Stimulated activated naive CD8-positive, alpha-beta T cell treated with anti-CD3 and anti-CD28 coated beads, Interleukin-15, Interleukin-2, amounts not matched to agents 100 ng/mL and 50 ng/mL, for 24 hours (primary cell): Measurements from ENCODE around the gene NXPE4.
"Not testable (repeated sequence)": the region's sequence is repeated elsewhere in the genome, so short reads cannot be mapped to it uniquely, and the experiment has no call there.

Experiments used
- H3K27ac Mint-ChIP-seq: one replicate; pipeline ENCODE4 v1.8.0; 2021; ENCODE audit warnings: mild to moderate bottlenecking, mixed read lengths
- H3K27me3 Mint-ChIP-seq: one replicate; pipeline ENCODE4 v1.8.0; 2021; ENCODE audit warnings: mixed read lengths
- H3K36me3 Mint-ChIP-seq: one replicate; pipeline ENCODE4 v1.8.0; 2021; ENCODE audit warnings: low read depth, mixed read lengths
- H3K4me1 Mint-ChIP-seq: one replicate; pipeline ENCODE4 v1.8.0; 2021; ENCODE audit warnings: low read depth, mixed read lengths
- H3K4me3 Mint-ChIP-seq: one replicate; pipeline ENCODE4 v1.8.0; 2021; ENCODE audit warnings: mild to moderate bottlenecking, mixed read lengths
- H3K9me3 Mint-ChIP-seq: one replicate; pipeline ENCODE4 v1.8.0; 2021; ENCODE audit warnings: mixed read lengths

The NXPE4 gene

DNA sequence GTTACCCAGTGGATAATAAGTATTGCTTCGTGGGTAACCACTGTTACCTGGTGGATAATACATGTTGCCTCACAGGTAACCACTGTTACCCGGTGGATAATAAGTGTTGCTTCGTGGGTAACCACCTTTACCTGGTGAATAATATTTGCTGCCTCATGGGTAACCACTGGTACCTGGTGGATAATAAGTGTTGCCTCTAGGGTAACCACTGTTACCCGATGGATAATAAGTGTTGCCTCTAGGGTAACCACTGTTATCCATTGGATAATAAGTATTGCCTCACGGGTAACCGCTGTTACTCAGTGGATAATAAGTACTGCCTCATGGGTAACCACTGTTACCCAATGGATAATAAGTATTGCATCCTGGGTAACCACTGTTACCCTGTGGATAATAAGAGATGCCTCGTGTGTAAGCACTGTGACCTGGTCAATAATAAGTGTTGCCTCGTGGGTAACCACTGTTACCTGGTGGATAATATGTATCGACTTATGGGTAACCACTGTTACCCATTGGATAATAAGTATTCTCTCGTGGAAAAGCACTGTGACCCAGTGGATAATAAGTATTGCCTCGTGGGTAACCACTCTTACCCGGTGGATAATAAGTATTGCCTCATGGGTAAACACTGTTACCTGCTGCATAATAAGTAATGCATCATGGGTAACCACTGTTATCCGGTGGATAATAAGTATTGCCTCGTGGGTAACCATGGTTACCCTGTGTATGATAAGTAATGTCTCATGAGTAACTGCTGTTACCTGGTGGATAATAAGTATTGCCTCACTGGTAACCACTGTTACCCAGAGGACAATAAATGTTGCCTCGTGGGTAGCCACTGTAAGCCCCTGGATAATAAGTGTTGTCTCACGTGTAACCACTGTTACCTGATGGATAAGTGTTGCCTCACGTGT lies 20.1 kb upstream of the NXPE4 start:
- no peaks in the 10 kb centered on the region for H3K27me3 Mint-ChIP-seq
- no peaks in the 10 kb centered on the region for H3K4me1 Mint-ChIP-seq
- H3K27ac Mint-ChIP-seq, result no peak overlapping the region
- H3K4me3 Mint-ChIP-seq, result no peak overlapping the region
- no peaks in the 10 kb centered on the region for H3K9me3 Mint-ChIP-seq
- no peaks in the 10 kb centered on the region for H3K36me3 Mint-ChIP-seq

- H3K4me3 Mint-ChIP-seq, result no peak overlapping the region
- no peaks in the 10 kb centered on the region for H3K4me1 Mint-ChIP-seq
- no peaks in the 10 kb centered on the region for H3K9me3 Mint-ChIP-seq
- H3K27me3 Mint-ChIP-seq, result no peaks in the 10 kb centered on the region
- H3K36me3 Mint-ChIP-seq, result no peaks in the 10 kb centered on the region
- H3K27ac Mint-ChIP-seq, result no peak overlapping the region
Measured at GRCh38 chr11:114614127-114614720, 18.6 kb upstream of the NXPE4 start.

- not testable (repeated sequence) for H3K36me3 Mint-ChIP-seq, H3K9me3 Mint-ChIP-seq, H3K4me3 Mint-ChIP-seq, H3K27me3 Mint-ChIP-seq, H3K27ac Mint-ChIP-seq, H3K4me1 Mint-ChIP-seq
Measured at GRCh38 chr11:114613094-114613493, 17.5 kb upstream of the NXPE4 start.

GRCh38 chr11:114612686-114613085 lies 17.1 kb upstream of the NXPE4 start:
- H3K4me1 Mint-ChIP-seq, result no peaks in the 10 kb centered on the region
- no peaks in the 10 kb centered on the region for H3K9me3 Mint-ChIP-seq
- H3K27ac Mint-ChIP-seq, result no peak overlapping the region
- no peaks in the 10 kb centered on the region for H3K27me3 Mint-ChIP-seq
- H3K36me3 Mint-ChIP-seq, result no peaks in the 10 kb centered on the region
- H3K4me3 Mint-ChIP-seq, result no peak overlapping the region

GRCh38 chr11:114612199-114612598 lies 16.6 kb upstream of the NXPE4 start:
- not testable (repeated sequence) for H3K4me3 Mint-ChIP-seq, H3K9me3 Mint-ChIP-seq, H3K27ac Mint-ChIP-seq, H3K27me3 Mint-ChIP-seq, H3K4me1 Mint-ChIP-seq, H3K36me3 Mint-ChIP-seq

DNA sequence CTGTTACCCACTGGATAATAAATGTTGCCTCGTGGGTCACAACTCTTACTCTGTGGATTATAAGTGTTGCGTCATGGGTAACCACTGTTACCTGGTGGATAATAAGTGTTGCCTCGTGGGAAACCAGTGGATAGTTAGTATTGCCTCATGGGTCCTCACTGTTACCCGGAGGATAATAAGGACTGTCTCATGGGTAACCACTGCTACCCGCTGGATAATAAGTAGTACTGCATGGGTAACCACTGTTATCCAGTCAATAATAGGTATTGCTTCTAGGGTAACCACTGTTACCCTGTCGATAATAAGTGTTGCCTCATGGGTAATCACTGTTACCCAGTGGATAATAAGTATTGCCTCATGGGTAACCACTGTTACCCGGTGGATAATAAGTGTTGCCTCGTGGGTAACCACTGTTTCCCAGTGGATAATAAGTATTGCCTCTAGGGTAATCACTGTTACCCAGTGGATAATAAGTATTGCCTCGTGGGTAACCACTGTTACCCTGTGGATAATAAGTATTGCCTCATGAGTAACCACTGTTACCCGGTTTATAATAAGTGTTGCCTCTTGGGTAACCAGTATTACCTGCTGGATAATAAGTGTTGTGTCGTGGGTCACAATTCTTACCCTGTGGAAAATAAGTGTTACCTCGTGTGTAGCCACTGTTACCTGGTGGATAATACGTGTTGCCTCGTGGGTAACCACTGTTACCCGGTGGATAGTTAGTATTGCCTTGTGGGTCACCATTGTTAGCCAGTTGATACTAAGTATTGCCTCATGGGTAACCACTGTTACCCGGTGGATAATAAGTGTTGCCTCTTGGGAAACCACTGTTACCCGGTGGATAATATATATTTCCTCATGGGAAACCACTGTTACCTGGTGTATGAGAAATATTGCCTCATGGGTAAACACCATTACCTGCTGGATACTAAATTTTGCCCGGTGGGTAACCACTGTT lies 15.7 kb upstream of the NXPE4 start:
- Mint-ChIP-seq H3K27ac (no peak overlapping the region), H3K36me3 (no peaks in the 10 kb centered on the region), H3K9me3 (no peaks in the 10 kb centered on the region), H3K27me3 (no peaks in the 10 kb centered on the region), H3K4me1 (no peaks in the 10 kb centered on the region), H3K4me3 (no peak overlapping the region)

DNA sequence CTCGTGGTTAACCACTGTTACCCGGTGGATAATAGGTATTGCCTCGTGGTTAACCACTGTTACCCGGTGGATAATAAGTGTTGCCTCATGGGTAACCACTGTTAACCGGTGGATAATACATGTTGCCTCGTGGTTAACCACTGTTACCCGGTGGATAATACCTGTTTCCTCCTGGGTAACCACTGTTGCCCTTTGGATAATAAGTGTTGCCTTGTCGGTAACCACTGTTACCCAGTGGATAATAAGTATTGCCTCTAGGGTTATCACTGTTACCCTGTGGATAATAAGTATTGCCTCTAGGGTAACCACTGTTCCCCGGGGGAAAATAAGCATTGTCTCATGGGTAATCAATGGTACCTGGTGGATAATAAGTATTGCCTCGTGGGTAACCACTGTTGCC lies 15.0 kb upstream of the NXPE4 start:
- Mint-ChIP-seq H3K36me3 (no peaks in the 10 kb centered on the region), H3K9me3 (no peaks in the 10 kb centered on the region), H3K4me3 (no peak overlapping the region), H3K27me3 (no peaks in the 10 kb centered on the region), H3K27ac (no peak overlapping the region), H3K4me1 (no peaks in the 10 kb centered on the region)

- Mint-ChIP-seq H3K4me1 (no peaks in the 10 kb centered on the region), H3K9me3 (no peaks in the 10 kb centered on the region), H3K4me3 (no peak overlapping the region), H3K27me3 (no peaks in the 10 kb centered on the region), H3K36me3 (no peaks in the 10 kb centered on the region), H3K27ac (no peak overlapping the region)
Measured at GRCh38 chr11:114609429-114609828, 13.8 kb upstream of the NXPE4 start.

GRCh38 chr11:114608605-114609004 lies 13.0 kb upstream of the NXPE4 start:
- not testable (repeated sequence) for H3K4me3 Mint-ChIP-seq, H3K4me1 Mint-ChIP-seq, H3K9me3 Mint-ChIP-seq, H3K27ac Mint-ChIP-seq, H3K27me3 Mint-ChIP-seq, H3K36me3 Mint-ChIP-seq

DNA sequence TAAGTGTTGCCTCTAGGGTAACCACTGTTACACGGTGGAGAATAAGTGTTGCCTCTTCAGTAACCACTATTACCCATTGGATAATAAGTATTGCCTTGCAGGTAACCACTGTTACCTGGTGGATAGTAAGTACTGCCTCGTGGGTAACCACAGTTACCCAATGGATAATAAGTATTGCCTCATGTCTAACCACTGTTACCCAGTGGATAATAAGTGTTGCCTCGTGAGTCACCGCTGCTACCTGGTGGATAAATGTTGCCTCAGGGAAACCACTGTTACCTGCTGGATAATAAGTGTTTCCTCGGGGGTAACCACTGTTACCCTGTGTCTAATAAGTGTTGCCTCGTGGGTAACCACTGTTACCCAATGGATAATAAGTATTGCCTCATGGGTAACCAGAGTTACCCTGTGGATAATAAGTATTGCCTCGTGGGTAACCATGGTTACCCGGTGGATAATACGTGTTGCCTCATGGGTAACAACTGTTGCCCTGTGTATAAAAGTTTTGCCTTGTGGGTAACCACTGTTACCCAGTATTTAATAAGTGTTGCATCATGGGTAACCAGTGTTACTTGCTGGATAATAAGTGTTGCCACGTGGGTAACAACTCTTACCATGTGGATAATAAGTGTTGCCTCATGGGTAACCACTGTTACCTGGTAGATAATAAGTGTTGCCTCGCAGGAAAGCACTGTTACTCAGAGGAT lies 12.3 kb upstream of the NXPE4 start:
- H3K27me3 Mint-ChIP-seq, result no peaks in the 10 kb centered on the region
- no peak overlapping the region for H3K4me3 Mint-ChIP-seq
- no peak overlapping the region for H3K27ac Mint-ChIP-seq
- H3K4me1 Mint-ChIP-seq, result no peaks in the 10 kb centered on the region
- no peaks in the 10 kb centered on the region for H3K36me3 Mint-ChIP-seq
- no peaks in the 10 kb centered on the region for H3K9me3 Mint-ChIP-seq

- H3K27me3 Mint-ChIP-seq, result not testable (repeated sequence)
Measured at GRCh38 chr11:114606802-114607075, 11.2 kb upstream of the NXPE4 start.

DNA sequence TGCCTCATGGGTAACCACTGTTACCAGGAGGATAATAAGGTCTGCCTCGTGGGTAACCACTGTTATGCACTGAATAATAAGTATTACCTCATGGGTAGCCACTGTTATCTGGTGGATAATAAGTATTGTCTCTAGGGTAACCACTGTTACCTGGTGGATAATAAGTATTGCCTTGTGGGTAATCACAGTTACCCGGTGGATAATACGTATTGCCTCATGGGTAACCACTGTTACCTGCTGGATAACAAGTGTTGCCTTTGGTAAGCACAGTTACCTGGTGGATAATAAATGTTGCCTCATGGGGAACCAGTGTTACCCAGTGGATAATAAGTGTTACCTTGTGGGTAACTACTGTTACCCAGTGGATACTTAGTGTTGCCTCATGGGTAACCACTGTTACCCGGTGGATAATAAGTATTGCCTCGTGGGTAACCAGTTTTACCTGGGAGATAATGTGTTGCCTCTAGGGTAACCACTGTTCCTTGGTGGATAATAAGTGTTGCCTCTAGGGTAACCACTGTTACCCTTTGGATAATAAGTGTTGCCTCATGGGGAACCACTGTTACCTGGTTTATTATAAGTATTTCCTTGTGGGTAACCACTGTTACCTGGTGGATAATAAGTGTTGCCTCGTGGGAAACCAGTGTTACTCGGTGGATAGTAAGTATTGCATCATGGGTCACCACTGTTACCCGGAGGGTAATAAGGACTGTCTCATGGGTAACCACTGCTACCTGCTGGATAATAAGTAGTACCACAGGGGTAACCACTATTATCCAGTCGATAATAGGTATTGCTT lies 10.6 kb upstream of the NXPE4 start:
- Mint-ChIP-seq H3K36me3 (no peaks in the 10 kb centered on the region), H3K27me3 (no peaks in the 10 kb centered on the region), H3K27ac (no peak overlapping the region), H3K4me1 (no peaks in the 10 kb centered on the region), H3K4me3 (no peak overlapping the region), H3K9me3 (no peaks in the 10 kb centered on the region)

More at GRCh38 chr11:114606802-114607075, 11.2 kb upstream of the NXPE4 start:
- H3K36me3 Mint-ChIP-seq, H3K4me3 Mint-ChIP-seq, H3K9me3 Mint-ChIP-seq, H3K27ac Mint-ChIP-seq, H3K4me1 Mint-ChIP-seq: not testable (repeated sequence)

DNA sequence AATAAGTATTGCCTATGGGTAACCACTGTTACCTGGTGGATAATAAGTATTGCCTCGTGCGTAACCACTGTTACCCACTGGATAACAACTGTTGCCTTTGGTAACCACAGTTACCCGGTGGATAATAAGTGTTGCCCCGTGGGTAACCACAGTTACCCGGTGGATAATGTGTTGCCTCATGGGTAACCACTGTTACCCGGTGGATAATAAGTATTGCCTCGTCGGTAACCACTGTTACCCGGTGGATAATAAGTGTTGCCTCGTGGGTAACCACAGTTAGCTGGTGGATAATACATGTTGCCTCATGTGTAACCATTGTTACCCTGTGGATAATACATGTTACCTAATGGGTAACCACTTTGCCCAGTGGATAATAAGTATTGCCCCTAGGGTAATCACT lies 9.8 kb upstream of the NXPE4 start:
- H3K4me3 Mint-ChIP-seq, result no peak overlapping the region
- no peaks in the 10 kb centered on the region for H3K27me3 Mint-ChIP-seq
- H3K4me1 Mint-ChIP-seq, result no peaks in the 10 kb centered on the region
- no peaks in the 10 kb centered on the region for H3K36me3 Mint-ChIP-seq
- no peaks in the 10 kb centered on the region for H3K9me3 Mint-ChIP-seq
- H3K27ac Mint-ChIP-seq, result no peak overlapping the region

GRCh38 chr11:114604886-114605285 lies 9.3 kb upstream of the NXPE4 start:
- Mint-ChIP-seq H3K9me3 (no peaks in the 10 kb centered on the region), H3K4me1 (no peaks in the 10 kb centered on the region), H3K27ac (no peak overlapping the region), H3K27me3 (no peaks in the 10 kb centered on the region), H3K36me3 (no peaks in the 10 kb centered on the region), H3K4me3 (no peak overlapping the region)
